ENCODE results near the gene TUT4.

- TF ChIP-seq POLR2AphosphoS5 (IDR thresholded peaks at IDR 0.05) (no peak), CTCF (IDR thresholded peaks at IDR 0.05) (no peak)
Observed at GRCh38 chr1:52593495-52593894, 40.6 kb upstream of the TUT4 start.

Data from breast epithelium (tissue), 3 donors.